Activated naive CD8-positive, alpha-beta T cell treated with anti-CD3 and anti-CD28 coated beads, Interleukin-2, amount 50 U/mL, for 16 hours (primary cell): ENCODE measurements around the gene SLC24A3.

Experiments used
- DNase-seq: peaks from one replicate; pipeline ENCODE4 v3.0.0-alpha.2; 2020; ENCODE audit warnings: low read depth, low spot score

SLC24A3 gene

DNA sequence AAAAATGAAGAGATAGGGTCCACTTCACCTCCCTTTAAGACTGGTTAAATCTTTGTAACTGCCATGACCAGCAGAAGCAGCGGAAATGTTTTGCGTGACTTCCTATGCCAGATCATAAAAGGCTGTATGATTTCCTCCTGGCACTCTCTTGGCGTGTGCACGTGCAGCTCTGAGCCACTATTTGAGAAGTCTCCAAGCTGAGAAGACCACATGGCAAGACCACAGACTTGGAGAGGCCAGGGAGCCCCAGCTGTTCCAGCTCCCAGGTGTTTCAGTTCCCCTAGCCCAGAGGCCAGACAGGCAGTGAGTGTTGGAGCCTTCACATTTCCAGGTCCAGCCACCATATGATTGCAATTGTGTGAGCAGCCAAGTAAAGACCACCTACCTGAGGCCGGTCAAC, 286.3 kb downstream of the SLC24A3 start:
- no peak for DNase-seq

DNA sequence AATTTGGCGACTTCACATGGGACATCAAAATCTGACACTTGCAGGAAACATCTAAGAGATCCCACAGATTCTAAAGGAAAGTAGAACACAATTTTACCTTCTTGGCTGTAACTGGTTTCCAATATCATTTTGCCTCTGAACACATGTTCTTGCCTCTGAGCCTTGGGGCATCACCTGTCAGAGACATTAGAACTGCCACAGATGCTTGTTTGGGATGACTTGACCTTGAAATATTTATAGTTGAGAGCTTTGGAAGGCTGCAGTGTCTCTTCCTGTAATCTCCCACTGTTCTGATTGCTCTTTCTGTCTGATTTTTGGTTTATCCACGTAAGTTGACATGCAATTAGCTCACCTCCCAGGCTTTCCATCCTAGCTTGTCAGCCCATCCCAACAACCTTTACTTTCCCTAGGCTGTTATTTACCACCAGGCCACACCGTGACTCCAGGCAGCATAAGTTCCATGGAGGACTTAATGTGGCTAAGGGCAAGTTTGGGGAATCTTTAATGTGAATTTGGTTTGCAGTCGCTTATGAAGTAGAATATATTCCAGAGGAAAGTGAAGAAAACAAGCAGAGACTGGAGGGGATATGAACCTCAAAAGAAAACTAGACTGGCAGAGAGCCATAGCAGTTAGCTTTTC, 289.2 kb downstream of the SLC24A3 start:
- DNase-seq, result no peak

DNA sequence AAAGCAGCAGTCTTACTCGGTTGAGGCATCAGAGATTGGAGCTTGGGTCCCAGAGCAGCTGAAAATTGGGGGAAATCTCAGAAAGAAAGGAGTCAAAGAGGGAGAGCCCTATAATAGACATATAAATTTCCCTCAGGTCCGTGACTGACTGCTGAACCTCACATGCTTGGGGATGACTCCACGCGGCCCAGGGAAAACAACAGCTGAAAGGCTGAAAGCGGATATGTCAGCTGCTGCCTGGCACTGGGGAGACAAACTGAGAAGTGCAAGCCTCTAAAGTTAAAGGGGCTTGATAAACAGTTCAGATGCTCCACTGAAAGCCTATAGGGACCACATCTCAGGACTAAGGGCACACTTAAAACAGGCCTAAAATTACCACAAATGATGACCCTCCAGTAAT, 289.7 kb downstream of the SLC24A3 start:
- DNase-seq, result no peak

DNA sequence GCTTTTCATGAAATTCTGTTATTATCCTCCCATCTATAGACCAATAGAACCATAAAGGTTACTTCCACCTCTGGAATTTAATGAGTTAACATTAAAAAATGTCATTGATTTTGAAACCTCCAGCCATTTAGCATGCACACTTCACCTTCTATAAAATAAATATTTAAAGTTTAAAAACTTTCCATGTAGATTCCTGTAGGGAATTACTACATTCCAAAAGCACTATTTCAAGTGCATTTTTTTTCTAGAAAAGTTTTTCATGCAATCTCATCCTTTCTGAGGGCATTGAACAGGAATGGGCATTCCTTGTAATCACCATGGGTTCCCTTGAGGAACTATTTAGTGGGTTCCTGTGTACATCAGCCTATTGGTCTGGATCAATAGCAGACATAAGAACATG, 291.8 kb downstream of the SLC24A3 start:
- no peak for DNase-seq

DNA sequence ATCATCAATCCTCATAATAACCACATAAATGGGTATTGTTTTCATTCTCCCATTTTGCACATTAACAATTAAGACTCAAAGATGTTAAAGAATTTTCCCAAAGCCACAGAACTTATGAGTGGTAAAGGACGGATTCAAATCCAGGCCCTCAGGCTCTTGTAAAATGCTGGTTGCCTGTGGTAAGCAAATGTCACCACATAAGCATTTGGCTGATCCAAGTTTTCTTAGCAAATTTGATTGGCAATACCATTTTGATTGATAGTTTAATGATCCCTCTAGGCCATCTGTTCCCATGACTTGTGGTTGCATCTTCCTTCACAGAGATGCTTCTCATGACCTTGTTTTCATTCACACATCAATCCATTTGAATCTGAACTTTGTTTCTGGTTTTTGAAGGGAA, 293.6 kb downstream of the SLC24A3 start:
- no peak for DNase-seq

DNA sequence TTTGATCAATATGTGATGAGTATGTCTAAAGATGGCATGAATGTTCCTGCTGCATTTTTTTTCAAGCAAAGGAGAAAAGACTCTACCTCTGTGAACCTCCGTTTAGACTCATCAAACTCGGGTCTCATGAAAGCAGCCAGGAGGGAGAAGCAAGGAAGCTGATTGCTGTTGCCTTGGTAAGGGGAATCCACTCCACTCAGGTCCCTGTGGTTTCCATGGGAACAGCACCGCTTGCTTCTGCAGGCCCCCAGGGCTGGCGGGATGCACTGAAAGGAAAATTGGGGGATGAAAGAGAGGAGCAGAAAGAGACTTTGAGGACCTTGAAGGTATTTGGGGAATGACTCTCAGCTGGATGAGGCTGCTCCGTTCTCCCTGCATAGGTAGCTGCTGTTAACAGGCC, 296.0 kb downstream of the SLC24A3 start:
- no peak for DNase-seq

DNA sequence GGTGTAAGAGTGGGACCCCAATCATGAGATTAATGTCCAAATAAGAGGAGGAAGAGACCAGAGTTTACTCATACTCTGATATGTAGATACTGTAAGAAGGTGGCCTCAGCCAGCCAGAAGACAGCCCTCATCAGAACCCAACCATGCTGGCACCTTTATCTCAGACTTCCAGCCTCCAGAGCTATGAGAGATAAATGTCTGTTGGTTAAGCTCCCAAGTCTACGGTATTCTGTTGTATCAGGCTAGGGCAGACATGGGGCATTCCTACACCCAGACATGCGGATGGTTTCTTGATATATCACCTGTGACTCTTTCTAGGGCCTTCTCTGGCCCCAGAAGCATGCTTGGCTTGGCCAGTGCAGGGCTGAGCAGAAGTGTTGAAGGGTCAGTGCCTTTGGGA, 298.2 kb downstream of the SLC24A3 start:
- DNase-seq, result no peak

DNA sequence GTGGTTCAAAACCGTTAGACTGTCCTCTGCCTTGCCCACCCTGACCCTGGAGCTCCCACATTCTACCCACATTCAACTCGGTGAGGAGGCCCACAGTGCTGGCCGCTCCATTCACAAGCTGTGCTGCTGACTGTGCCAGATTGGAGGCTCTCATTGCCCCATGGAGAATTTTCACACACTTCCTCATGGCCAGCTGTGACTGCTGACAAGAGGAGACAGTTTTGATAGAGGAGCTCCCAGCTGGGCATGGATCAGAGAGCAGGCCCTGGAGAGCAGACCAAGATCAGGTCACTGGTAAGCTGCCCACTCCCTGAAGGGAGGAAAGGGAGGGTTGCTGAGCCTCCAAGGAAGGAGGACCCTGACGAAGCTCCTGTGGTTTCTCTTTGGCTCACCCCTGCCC, 299.5 kb downstream of the SLC24A3 start:
- no peak for DNase-seq

DNA sequence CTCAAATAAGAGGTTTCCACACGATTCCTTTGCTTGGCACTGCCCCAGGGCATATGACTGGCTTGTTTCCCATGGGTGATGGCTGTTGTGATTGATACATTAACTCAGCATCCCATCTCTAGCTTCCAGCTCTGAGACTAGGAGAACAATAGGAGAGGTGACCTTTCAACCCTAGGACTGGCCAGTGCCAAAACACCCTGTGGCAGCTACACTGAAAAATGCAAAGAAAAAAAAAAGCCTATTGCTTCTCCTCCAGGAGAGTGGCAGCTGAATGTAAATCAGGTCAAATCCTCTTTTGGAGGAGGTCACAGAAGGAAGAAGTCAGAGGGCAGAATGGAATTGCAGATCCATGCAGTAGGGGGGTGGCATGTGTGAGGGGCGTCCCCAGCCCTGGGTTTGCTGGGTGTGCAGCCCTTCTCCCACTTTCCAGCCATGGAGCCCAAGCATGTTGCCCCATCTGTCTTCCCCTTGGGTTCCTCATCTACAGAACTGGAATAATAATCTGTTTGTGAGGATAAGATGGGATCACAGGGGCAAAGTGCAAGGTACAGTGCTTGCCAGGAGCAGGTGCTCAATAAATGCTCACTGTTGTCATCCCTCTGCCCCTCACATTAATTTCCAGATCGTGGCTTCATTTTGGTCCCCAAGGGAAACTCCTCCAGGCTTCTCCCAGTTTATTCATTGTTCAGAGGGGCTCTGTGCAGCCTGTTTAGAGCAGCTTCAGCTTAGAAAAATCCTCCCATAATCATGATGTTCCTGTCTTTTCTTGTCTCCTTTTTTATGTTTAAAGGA, 300.6 kb downstream of the SLC24A3 start:
- no peak for DNase-seq

DNA sequence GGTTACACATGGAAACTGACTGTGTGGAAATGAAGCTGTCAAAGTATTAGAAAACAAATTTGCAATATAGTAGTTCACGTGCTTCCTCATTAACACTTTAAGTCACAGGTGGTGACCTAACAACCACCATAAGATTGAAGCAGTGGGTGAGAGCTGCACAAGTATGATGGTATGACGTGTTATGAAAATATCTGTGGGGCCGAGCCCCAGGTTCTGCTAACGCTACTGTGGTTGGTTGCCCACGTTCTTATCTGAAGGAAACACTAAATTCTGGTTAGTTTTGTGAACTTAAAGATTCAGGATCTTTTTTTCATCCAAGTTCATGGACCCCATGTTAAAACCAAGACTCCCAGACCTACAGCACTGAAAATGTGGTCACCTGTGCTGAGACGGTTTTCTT, 302.6 kb downstream of the SLC24A3 start:
- DNase-seq, result no peak

DNA sequence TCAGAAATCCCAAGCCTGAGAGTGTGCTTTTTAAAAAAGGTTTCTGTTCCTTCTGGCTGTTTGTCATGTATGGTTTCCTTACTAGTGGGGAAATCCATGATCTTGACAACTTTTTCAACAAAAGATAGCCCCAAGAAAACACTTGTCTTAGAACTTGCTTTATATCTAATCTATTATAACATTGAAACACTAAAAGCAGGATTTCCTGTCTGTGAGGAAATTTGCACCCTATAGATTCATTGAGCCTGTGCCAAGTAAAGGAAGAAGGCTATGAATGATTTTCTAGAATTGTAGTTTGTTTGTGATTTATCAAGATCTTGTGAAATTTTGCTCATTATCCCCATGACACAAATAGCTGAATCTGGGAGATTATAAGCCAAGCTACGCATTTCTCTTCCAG, 307.0 kb downstream of the SLC24A3 start:
- DNase-seq, result no peak

DNA sequence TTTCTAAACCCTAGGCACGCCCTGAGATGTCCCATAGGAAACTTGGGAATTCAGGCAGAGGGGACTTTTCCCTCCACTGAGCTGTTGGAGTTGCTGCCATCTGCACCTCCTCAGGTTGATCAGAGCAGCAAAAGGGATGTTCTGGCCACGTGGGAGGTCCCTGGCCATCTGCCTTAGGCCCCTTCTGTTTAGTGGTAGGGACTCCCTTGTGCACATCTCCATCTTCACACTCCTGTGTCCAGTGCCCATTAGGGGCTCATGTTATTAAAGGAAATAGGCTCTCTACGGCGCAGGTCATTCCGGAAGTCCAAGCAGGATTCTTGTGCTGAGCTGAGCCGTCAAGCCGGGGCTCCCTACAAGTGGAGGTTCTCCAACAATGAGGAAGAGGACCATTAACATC, 307.8 kb downstream of the SLC24A3 start:
- no peak for DNase-seq

DNA sequence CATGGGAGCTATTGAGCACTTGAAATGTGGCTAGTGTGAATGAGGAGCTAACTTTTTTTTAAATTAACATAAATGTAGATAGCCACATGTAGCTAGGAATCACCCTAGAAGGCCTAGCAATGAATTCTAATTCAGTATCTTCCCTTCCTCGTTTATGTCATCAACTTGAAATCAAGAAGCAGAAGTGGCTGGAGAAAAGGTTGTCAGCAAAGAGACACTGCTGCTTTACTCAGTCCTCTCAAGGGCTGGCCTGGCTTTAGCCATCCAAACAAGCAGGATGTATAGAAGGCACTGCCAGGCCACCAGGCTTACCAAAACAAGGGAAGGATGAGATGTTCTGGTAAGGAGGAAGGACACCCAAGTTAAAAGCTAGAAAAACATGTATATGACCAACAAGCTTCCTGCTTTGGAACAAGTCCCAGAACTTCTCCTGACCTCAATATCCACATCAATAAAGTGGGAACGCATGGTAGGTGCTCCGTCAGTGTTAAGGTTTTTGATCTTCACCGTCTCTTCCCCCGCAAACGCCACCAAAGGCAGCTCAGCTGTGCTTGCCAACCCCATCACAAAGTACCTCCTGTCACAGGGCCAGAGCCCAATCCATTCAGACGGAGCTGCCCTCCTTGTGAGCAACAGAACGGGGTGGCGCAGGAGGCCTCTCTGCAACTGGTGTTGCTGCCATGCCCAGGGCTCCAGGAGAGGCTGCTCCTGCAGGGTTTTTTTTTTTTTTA, 309.8 kb downstream of the SLC24A3 start:
- DNase-seq, result no peak

DNA sequence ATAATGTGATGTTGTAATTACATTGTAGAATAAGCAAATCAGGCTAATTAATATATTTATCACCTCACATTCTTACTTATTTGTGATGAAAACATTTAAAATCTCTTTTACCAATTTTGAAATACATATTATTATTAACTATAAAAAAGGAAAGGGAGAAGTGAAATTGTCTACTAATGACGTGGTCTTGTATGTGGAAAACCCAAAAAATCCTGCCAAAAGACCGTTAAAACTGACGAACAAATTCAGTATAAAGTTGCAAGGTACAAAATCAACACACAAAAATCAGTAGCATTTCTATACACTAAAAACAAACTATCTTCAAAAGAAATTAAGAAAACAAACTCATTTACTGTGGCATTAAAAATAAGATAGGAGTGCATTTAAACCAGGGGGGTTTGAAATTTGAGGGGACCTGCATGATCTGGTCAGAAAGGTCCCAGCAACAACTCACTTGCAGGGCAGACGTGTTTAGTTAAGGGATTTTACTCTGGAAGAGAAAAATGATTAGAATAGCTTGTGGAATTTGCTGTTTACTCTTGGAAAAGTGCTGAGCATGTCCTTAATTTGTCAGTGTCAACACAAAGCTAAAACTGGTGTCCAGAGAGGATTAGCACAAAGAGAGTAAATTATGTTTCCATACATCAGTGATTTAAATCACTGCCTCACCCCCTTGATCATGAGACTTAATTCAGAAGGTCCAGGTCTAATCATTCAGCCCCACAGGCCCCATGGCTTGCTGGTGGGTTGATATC, 310.6 kb downstream of the SLC24A3 start:
- DNase-seq, result no peak

DNA sequence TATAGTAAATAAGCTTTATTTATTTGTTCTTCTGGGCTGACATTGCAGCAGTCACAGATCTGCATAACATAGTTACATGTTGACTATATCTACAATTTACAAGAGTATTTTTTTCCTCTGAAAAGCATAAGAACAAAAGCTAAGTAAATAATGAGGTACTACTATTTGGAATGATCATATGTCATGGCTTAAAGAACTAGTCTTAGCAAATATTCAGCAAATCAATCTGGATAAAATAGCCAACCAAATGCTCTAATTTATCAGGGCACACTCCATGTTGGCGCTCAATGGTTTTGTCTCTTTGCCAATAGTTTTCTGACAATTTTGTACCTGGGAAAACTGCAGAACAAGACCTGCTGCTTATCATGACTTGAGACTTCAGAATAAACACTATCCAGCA, 312.2 kb downstream of the SLC24A3 start:
- no peak for DNase-seq

DNA sequence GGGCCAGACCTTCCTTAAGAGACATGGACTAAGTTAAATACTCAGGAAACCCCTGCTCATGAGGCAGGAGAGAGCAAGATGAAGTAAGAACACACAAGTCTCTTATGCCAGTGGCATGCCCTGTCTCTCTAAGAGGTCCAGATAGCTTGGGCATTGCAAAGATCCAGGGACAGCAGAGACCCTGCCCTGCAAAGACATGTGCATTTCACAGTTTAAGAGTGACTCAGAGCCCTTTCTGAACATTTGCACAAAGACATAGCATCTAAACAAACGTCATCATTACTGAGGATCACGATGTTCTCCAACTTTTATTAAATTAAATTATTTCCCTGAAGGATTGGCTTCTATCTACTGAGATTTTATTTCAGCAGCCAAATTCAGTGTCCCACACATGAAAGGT, 315.1 kb downstream of the SLC24A3 start:
- DNase-seq, result no peak

DNA sequence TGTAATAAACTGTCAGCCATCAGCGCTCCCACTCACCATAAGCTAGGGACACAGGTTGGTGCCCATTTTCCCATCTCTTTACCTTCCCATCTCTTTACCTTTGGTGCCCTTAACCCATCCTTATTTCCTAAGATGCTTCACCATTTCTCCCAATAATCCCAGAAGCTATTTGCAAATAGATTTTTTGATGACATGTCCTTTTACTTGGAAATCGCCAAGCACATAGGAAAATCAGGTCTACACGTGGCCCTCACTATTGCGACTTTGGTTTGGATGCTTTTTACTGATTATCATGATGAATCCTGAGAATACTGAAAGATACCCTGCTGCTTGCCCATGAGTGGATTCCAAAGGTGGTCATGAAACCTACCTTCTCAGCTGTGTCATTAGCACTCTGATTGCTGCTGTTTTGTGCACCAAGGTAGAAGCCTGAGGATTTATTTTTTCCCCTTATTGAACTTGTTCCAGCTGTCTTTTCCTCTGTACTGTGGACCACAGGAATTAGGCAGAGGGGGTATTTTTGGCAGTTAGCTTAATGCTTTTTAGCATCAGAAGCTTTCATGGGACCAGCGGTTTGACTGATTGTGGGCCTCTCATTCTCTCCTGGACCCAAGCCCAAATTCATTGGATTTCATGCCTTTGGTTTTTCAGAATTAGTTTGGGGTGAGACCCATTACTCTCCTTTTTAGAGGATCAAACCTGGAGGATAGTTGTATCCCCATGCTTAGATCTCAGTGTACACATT, 316.0 kb downstream of the SLC24A3 start:
- DNase-seq, result no peak

DNA sequence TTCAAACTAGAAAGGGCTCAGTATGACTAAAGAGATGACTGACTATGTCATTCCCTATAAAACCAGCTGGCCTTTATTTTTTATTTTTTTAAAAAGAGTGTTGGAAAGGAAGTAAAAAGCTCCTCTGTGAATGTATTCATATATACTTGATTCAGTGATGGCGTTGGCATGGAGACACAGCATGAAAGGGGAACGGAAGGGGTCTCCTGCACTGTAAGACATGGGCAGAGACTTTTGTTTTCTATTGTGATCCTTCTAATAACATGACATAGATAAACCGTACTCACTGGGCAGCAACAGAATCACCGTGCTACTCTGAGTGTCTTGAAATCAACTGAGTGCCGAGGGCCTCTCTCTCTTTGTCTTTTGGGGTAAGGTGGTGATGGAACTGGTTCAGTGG, 317.6 kb downstream of the SLC24A3 start:
- no peak for DNase-seq

DNA sequence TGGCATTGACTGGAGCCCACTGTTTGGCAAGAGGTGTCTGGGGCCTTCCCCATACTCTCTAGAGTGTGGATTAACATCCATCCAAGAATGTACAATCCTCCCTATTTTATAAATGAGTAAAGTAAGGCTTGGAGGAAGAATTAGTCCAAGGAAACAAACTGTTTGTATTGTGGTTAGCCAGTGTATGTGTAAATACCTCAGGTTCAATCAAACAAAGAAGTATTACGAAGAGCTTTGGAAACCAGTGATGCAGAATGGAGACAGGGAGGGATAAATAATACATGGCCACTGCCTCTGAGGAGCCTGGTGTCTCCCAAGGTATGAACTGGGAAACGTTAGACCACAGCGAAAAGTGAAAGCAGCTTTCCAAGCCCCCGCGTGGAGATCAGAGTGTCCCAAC, 319.0 kb downstream of the SLC24A3 start:
- no peak for DNase-seq

DNA sequence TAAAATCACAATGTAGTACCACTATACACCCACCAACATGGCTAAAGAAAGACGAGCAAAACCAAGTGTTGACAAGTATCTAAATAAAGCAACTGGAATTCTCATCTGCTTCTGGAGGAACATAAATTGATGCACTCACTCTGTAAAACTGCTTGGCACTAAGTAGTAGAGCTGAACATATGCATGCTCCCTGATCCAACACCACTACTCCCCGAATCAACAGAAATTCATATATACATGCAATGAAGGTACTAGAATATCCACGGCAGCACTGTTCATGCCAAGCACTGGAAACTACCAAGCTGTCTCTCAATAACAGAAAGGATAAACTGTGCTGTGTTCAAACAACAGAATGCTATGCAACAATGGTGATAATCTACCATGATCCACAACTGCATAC, 326.1 kb downstream of the SLC24A3 start:
- DNase-seq, result no peak

DNA sequence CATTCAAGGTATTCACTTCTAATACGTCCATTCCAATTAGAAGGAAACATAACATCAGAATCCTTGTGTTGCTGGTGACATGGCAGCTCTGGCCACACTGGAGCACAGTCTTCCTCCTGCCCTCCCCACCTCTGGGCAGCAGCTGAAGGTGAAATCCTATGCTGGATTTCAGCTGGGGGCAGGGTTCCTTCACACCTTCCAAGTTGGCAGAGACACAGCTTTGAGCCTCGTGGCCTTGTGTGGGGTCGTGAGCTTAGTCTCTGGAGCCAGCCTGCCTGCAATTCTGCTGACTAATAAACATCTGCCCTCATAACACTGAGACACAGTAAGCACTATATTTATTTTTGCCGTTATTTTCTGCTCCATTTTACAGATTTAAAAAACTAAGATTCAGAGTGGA, 326.7 kb downstream of the SLC24A3 start:
- DNase-seq, result no peak
